NCI-H2196 (cell line): ENCODE data around the gene CACNA1B.
"Not testable (repeated sequence)": the region's sequence is repeated elsewhere in the genome, so short reads cannot be mapped to it uniquely, and the experiment has no call there.

Experiments
- DNase-seq: peaks from one replicate; lab custom pipeline; 2025; ENCODE audit not compliant: unreplicated experiment; lab: John Stamatoyannopoulos, UW

CACNA1B gene

GRCh38 chr9:137865581-137866145 is 11.9 kb upstream of the CACNA1B start:
- no peak for DNase-seq

DNA sequence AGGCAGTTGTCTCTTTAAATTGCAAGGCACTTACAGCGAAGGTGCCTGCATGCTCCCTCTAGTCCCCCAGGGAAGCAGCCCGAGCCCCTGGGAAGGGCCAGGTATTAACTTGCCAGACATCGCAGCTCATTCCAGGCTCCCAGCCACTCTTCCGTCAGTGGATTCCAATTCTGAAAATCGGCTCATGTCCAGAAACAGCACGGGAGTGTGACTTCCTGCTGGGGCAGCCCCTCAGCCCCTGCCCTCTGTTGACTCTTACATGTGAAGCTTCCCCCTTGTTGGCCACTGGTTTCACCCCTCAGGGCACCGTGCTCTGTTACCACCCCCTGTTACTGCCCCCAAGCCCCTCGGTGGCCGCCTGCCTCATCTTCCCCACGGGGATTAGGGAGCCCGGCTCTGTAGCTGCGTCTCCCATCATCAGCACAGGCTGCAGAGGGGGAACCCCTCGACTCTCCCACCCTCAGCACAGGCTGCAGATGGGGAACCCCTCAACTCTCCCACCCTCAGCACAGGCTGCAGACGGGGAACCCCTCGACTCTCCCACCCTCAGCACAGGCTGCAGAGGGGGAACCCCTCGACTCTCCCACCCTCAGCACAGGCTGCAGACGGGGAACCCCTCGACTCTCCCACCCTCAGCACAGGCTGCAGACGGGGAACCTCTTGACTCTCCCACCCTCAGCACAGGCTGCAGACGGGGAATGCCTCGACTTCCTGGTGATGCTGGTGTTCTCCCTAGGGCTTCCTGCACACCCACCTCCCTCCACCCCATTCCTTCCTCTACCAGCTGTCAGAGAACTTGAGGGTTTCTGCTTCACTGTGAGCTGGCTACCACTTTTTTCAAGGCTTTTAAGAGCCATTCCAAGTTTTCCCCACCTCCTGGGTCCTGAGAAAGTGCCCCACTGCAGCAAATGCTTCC is 11.1 kb upstream of the CACNA1B start:
- no peak for DNase-seq

GRCh38 chr9:137870432-137870831 is 7.2 kb upstream of the CACNA1B start:
- DNase-seq: no peak

DNA sequence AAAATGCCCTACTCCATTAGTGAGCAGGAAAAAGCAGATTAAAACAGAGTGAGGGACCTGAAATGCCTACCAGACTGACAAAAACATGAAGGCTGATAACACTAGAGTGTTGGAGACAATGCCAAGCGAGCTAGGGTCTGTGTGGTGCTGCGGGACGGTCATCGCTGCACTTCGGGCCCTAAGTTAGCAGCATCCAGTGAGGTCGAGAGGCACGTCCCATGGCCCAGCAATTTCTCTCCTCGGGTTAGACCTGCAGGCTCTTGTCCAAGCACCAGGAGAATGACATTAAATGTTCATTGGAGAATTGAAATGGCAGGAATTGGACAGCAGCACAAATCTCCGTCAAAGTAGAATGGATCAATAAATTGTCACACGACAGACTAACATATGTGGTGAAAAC is 5.3 kb upstream of the CACNA1B start:
- DNase-seq: no peak

DNA sequence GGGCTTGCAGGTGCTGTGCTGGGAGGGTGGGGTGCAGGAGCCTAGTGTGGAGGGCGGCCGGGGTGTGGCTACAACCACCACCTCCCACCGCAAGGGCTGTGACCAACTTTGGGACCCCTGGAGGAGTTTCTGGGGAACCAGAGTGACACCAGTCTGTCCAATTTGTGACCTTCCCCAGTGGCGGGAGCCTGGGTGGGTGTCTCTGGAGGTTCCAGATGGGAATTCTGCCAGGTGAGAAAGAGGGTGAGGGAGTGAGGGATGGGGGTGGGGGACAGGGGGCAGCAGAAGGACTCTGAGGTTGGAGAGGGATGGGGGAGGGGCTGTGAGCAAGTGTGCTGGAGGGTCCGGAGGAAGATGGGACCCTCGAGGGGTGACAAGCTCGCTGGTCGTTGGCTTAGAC is 4.2 kb upstream of the CACNA1B start:
- no peak for DNase-seq

- no peak for DNase-seq
Observed at GRCh38 chr9:137873858-137874362, 3.7 kb upstream of the CACNA1B start.

DNA sequence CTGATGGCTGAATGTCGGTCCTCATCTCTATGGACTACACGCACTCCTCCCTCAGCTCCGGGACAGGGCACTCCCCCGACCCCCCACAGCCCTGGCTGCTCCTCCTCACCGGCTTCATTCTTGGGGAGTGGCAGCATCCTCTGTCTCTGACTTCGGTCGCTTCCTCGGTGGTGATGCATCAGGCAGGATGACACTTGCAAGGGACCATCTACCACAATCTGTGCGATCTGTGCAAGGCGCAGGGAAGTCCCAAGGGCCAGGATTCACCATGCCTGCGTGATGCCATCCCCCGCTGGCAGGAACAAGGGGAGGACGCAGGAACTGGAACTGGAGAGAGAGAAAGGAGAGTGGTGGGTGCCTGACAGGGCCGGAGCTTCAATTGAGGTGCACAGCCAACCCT is 2.2 kb upstream of the CACNA1B start:
- no peak for DNase-seq

DNA sequence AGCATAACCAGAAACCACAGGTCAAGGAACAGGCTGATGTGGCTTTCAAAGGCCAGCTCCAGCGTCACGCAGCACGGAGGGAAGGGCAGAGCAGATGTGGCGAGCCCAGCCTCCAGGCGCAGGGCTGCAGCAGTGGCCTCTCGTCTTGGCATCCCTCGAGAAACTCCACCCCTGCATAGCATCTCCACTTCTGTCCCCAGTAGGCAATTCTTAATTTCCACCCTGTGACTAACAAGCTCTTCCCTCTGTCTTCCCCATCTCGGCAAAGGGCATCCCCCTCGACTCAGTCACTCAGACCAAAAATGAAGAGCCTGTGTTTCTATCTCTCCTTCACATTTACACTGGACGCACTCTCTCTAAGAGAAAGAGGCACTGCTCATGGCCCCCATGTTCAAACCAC is 1.7 kb upstream of the CACNA1B start:
- no peak for DNase-seq

DNA sequence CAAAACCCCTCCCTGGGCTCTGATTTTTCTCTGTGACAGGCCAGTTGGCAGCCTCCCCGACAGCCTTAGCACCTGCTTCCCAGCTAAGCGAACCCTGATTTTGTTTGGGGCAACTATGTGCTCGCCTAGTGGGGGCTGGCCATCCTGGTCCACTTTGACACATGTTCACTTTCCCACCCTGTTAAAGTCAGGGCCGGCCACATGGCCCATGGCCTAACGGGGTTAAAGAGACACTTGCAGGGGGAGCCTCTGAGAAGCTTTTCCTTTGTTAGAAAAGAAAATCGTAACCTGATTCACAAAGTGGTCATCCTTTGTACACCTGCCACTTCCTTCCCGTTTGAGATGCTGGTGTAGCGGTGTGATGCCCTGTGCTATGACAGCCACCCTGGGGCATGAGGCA is 1.3 kb upstream of the CACNA1B start:
- DNase-seq: no peak

DNA sequence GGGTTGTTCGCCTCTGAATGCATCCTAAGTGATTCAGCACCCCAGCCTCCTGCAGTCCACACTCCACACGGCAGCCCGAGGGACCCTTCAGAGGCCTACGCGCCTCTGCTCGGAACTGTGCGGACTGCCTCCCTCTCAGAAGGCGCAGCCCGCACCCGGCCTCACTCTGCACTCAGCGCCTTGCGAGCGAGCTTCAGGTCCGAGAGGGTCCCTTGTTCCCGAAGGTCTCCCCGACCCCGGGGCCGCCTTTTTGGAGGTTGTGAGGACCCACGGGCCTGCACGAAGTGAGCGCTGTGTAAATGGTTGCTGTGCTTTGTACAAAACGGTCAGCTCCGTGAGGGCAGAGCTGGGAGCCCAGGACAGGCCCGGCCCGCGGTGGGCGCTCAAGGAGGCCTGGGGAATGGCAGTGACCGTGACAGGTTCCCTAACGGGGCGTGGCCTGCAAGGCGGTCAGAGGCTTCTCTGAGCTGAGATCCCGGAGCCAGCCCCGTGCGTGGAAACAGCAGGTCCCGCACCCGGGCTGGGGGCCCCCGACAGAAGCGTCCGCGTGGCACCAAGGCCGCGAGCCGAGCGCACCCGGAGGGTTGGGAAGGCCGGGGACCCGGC is 698 bp upstream of the CACNA1B start:
- no peak for DNase-seq

- no peak for DNase-seq
Observed at GRCh38 chr9:137878146-137878941, 762 bp downstream of the CACNA1B start.

DNA sequence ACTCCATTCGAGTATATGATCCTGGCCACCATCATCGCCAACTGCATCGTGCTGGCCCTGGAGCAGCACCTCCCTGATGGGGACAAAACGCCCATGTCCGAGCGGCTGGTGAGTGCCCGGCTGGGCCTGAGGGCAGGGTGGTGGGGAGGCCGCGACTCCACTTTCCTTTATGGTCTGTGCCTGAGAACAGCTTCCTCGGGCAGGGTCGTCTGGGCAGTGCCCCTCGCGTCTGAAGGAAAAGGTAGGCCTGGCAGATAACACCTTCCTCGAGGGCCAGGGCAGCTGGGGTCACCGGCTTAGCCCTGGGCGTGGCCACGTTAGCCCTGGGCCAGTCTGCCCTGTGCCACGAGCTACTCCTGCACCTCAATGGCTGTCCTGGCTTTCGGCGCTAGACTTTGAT is 1.5 kb downstream of the CACNA1B start:
- DNase-seq: no peak

DNA sequence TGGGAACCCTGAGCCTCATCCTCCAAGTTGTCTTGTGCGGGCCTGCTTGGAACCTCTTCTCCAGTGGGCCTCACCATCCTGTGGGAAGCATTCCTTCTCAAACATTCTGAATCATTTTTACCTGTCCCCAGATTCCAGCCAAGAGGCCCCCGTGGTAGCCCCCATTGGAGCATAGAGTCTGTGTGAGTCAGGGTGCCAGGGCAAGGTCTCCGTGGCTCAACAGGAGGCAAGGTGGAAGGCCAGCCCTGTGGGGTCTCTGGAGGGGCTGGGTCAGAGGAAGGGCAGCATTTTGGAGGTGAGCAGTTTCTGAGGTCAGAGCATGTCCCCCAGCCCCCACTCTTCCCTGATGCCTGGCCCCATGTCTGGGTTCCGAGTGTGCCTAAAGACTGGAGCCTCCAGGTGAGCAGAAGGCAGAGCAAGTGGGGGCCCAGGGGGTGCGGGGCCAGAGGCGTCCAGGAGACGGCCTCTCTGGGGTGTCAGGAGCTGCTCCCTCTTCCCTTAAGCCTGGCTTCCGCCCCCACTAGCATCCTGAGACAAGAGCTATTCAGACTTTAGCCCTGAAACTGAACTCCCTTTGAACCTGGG is 2.1 kb downstream of the CACNA1B start:
- DNase-seq: no peak

- DNase-seq: no peak
Observed at GRCh38 chr9:137880160-137880975, 2.8 kb downstream of the CACNA1B start.

- no peak for DNase-seq
Observed at GRCh38 chr9:137880976-137881530, 3.5 kb downstream of the CACNA1B start.

DNA sequence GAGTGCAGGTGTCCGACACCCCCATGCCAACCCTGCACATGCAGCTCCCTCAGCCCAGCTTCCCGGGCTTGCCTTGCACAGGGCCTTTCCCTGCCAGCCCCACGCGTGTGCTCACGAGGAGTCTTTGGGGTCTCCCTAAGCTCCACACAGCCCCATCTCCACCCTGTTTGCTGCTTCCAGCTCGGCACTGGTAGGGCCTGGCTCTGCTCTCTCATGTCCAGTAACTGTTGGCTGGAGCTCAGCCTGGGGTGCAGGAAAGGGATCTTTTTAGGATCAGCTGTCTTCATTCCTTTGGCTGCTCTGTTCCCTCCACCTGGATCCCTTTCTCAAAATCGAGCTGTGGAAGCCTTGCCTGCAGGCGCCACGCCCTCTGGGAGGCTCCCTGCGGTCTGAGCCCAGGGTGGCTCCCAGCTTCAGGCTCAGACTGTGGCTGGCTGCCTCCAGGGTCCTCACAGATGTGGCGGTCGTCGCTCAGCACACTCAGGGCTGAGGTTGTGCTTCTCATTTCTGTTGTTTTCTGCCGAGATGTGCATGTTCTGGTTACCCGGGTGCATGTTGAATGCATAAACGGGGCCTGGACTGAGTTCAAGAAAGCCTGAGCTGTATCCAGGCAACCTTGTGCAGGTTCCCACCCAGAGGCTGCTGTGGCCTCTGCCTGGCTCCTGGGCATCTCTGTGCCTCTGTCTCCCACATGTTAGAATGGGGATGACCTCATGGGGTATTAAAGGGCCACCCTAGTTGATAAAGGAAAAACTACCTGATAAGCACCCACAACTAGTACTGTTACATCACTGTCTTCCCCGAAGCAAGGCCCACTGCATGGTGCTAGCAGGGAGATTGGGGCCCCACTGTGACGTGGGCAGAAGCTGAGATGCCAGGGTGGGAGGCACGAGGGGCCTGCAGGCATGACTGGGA is 4.3 kb downstream of the CACNA1B start:
- DNase-seq: no peak

- no peak for DNase-seq
Observed at GRCh38 chr9:137882506-137882821, 4.9 kb downstream of the CACNA1B start.

GRCh38 chr9:137883977-137884376 is 6.4 kb downstream of the CACNA1B start:
- not testable (repeated sequence) for DNase-seq

DNA sequence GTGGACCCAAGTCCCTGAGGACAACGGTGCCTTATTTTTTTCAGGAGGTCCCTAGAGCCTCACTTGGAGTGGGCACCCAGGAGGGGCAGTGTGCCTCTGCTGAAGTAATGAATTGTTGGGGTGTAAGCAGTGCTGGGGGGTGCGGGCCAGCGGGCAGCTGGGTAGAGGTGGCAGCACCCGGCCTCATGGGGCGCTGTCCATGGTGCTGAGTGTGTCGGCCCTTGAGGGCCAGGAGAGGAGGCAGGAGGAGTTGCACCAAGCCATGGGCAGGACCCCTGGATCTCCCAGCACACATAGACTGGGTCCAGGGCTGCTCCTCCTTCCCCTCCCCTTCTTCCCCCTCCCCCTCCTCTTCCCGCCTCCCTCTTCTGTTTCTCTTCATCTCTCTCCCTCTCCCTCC is 7.0 kb downstream of the CACNA1B start:
- not testable (repeated sequence) for DNase-seq
